K562 (cell line): ENCODE measurements around the gene RAP1GAP2.

Experiments used
- BACH1 ChIP-seq: fragments of 200-800 bp; sonication (Bioruptor generic); IDR thresholded peaks from 2 replicates; pipeline ENCODE4 v1.6.1; 2016; ENCODE audit warnings: missing genetic modification characterization, missing compliant biosample characterization
- CBFA2T2 ChIP-seq: fragments of 450-650 bp; conservative IDR thresholded peaks from 2 replicates; pipeline ENCODE4 v1.6.1; 2017; ENCODE audit warnings: mild to moderate bottlenecking
- CBX2 ChIP-seq: fragments of 200-600 bp; sonication (generic); IDR thresholded peaks from one replicate; pipeline ENCODE4 v1.6.1; 2012; ENCODE audit warnings: mild to moderate bottlenecking, low read length, inconsistent platforms; ENCODE audit not compliant: insufficient read depth, poor library complexity, severe bottlenecking
- CEBPZ ChIP-seq: fragments of 150-350 bp; IDR thresholded peaks from 2 replicates; pipeline ENCODE4 v1.6.1; 2014; ENCODE audit warnings: low read depth, mild to moderate bottlenecking, low read length, borderline replicate concordance
- DEAF1 ChIP-seq: fragments of 450-650 bp; formaldehyde crosslinking; IDR thresholded peaks from 2 replicates; pipeline ENCODE4 v1.4.0; 2020; ENCODE audit warnings: mild to moderate bottlenecking, moderate library complexity
- MEF2D ChIP-seq: conservative IDR thresholded peaks from 2 replicates; pipeline ENCODE4 v1.6.1; 2016; ENCODE audit warnings: low read depth, missing genetic modification characterization, missing compliant biosample characterization
- MTA3 ChIP-seq: fragments of 450-650 bp; formaldehyde crosslinking; IDR thresholded peaks from 2 replicates; pipeline ENCODE4 v1.6.1; 2017; ENCODE audit warnings: mild to moderate bottlenecking, borderline replicate concordance
- PBX2 ChIP-seq, 2 experiments: IDR thresholded peaks in 1 of 2; conservative IDR thresholded peaks in 1 of 2; 2 replicates each; pipeline ENCODE4 v1.6.1; 2016; ENCODE audit warnings: low read depth in 2 of 2, mild to moderate bottlenecking in 1 of 2, missing compliant biosample characterization in 1 of 2, missing genetic modification characterization in 1 of 2, moderate library complexity in 1 of 2
- YY1 ChIP-seq, 3 experiments: IDR thresholded peaks; 2 replicates each; pipeline ENCODE4 v1.6.1; 2011; ENCODE audit warnings: low read length in 2 of 3, mild to moderate bottlenecking in 2 of 3, moderate library complexity in 2 of 3, borderline replicate concordance in 1 of 3, control low read depth in 1 of 3, low read depth in 1 of 3; ENCODE audit not compliant: insufficient read depth in 3 of 3, insufficient replicate concordance in 2 of 3, control insufficient read depth in 1 of 3, insufficient read length in 1 of 3; ENCODE audit errors: extremely low read depth in 1 of 3
- ZNF140 ChIP-seq: fragments of 250-450 bp; sonication (Bioruptor Pico); IDR thresholded peaks from 2 replicates; pipeline ENCODE4 v1.8.0; 2021; ENCODE audit warnings: moderate library complexity, mild to moderate bottlenecking, inconsistent platforms
- ZNF75A ChIP-seq: fragments of 450-650 bp; formaldehyde crosslinking; IDR thresholded peaks from 2 replicates; pipeline ENCODE4 v1.4.0; 2020; ENCODE audit warnings: mild to moderate bottlenecking

- TF ChIP-seq BACH1 (no peak), DEAF1 (CRISPR knock-in tag) (no peak), ZNF75A (CRISPR knock-in tag) (no peak), CEBPZ (no peak), CBX2 (no peak), ZNF140 (CRISPR knock-in tag) (no peak), MEF2D (tag) (no peak), YY1 (IDR thresholded peaks at IDR 0.05; ENCODE audit: borderline replicate concordance in 1 of 3, control insufficient read depth in 1 of 3, extremely low read depth in 1 of 3, insufficient read depth in 3 of 3, insufficient read length in 1 of 3, insufficient replicate concordance in 2 of 3, low read depth in 1 of 3, low read length in 2 of 3) (no peak), CBFA2T2 (no peak), MTA3 (no peak), PBX2 (CRISPR knock-in tag; IDR thresholded peaks at IDR 0.05; ENCODE audit: low read depth) (no peak), PBX2 (tag; conservative IDR thresholded peaks at IDR 0.05; ENCODE audit: low read depth) (no peak)
Observed at GRCh38 chr17:2816688-2817087, 20.4 kb downstream of the RAP1GAP2 start.
